Myocyte (in vitro differentiated cells): ENCODE results near the gene SLC32A1. TPM values are rescaled to one million over a fixed set of nuclear protein-coding genes. Genes with fewer than 3 reads are reported as not detected.

Experiments used
- DNase-seq: peaks from one replicate; pipeline ENCODE4 v3.0.0-alpha.2; 2012; ENCODE audit warnings: low read depth
- total RNA-seq: library from RNA; depleted of rRNA; stranded (reverse); fragments of >200 nt; gene quantifications from 2 replicates; pipeline ENCODE4 v1.2.3, GENCODE V29; 2014

SLC32A1 gene
- total RNA-seq, 1 donor from 2014 or later = not detected

GRCh38 chr20:38725148-38725901 lies 1.0 kb downstream of the SLC32A1 start:
- DNase-seq = no peak

- peak; percentile 47 for DNase-seq
Measured at GRCh38 chr20:38725931-38726803, 1.9 kb downstream of the SLC32A1 start.

GRCh38 chr20:38726804-38727606 lies 2.7 kb downstream of the SLC32A1 start:
- no peak for DNase-seq

GRCh38 chr20:38727607-38728190 lies 3.4 kb downstream of the SLC32A1 start:
- DNase-seq = no peak

DNA sequence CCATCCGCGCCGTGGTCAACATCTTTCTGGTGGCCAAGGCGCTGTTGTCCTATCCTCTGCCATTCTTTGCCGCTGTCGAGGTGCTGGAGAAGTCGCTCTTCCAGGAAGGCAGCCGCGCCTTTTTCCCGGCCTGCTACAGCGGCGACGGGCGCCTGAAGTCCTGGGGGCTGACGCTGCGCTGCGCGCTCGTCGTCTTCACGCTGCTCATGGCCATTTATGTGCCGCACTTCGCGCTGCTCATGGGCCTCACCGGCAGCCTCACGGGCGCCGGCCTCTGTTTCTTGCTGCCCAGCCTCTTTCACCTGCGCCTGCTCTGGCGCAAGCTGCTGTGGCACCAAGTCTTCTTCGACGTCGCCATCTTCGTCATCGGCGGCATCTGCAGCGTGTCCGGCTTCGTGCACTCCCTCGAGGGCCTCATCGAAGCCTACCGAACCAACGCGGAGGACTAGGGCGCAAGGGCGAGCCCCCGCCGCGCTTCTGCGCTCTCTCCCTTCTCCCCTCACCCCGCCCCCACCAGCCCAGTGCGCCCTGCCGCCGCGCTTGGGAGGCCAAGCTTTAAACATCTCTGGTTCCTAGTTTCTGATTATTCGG lies 4.0 kb downstream of the SLC32A1 start:
- DNase-seq = no peak

- DNase-seq = peak; percentile 39
Measured at GRCh38 chr20:38728911-38729642, 4.8 kb downstream of the SLC32A1 start.

DNA sequence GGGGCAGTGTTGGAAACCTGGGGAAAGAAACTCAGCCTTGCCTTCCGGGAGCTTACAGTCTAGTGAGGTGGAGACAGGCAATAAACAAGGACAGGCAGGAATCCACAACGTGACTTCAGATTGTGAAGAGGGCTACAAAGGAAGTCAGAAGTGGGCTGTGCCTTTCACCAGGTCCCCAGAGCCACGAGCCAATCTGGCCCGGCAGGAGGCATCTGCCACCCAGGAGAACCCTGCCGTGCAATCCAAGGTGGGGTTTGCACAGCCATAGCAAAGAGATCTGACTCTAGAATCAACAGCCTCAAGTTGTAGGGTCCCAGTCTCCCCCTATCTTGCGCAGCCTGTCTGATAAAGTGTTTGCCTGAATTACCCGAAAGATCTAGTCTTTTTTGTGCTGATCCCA lies 5.5 kb downstream of the SLC32A1 start:
- DNase-seq = no peak

DNA sequence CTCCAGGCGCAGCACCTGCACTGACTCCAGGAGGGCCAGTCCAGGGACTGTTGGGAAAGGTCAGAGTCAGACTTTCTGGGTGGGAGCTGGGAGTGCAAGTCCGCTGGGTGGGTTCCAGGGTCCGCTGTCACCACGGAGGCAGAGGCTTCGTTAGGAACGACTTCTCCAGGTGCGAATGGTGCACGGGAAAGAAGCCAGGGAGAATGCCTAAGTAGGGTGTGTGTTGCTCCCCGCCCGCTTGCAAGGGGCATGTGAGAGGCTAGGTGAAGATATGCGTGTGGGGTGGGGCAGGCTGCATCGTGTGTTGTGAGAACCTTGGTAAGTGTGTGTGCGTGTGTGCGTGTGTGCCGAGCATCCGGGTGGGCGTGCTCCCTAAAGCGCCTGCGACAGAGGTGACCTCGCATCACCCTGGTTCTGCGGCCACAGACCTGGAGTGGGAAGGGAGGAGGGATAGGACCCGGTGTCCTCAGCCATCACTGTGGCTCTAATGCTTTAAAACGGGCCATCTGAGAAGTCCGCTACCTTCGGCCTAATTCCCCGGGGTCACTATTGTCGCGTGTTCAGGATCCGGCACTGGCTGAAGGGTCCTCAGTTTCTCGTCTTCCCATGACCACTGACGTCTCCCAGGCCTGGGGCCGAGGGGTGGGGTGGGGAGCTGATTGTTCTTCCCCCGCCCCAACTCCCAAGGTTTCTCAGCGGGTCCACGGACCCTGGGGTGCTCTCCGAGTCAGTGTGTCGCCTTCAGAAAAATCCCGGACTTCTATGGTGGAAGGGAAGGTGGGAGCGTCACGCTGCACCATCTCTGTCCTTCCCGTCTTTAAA lies 6.1 kb downstream of the SLC32A1 start:
- no peak for DNase-seq

GRCh38 chr20:38730989-38731737 lies 6.9 kb downstream of the SLC32A1 start:
- peak; percentile 47 for DNase-seq

DNA sequence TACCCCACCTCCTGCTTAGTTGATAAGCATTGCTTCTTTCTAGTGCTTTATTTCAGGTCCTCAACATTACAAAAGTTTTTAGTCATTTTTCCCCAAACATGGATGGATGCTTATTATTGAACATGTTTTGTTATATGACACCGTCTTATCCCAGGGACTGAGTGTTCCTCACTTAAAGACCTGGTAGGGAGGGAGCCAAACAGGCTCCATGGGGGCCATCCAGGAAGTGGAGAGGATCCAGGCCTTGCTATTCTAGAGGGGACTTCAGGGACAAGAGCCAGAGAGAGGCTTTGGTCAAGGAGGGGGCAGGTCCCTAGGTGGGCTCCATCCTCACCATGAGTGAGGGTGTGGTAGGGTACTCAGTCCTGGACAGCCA lies 7.4 kb downstream of the SLC32A1 start:
- DNase-seq = no peak

GRCh38 chr20:38732981-38733380 lies 8.7 kb downstream of the SLC32A1 start:
- no peak for DNase-seq

GRCh38 chr20:38735172-38735571 lies 10.9 kb downstream of the SLC32A1 start:
- DNase-seq = no peak

GRCh38 chr20:38737887-38738286 lies 13.6 kb downstream of the SLC32A1 start:
- no peak for DNase-seq

- no peak for DNase-seq
Measured at GRCh38 chr20:38745757-38746156, 21.5 kb downstream of the SLC32A1 start.

GRCh38 chr20:38747495-38748096 lies 23.3 kb downstream of the SLC32A1 start:
- no peak for DNase-seq

GRCh38 chr20:38748097-38748860 lies 24.0 kb downstream of the SLC32A1 start, which contains the start of gene ACTR5:
ACTR5 (plus strand) TSS chr20:38748460; CDS start chr20:38748479, 19 bp downstream.
- peak; percentile 92 for DNase-seq

- no peak for DNase-seq
Measured at GRCh38 chr20:38748861-38749149, 24.5 kb downstream of the SLC32A1 start.
